DLD1 (cell line): ENCODE data around the gene CIAPIN1.

ENCODE experiments used
- in situ Hi-C: cut with HindIII; loops from 2 replicates; pipeline ENCODE4 v1.10.0; 2017; ENCODE audit warnings: low sequenced_read_pairs

Gene CIAPIN1

GRCh38 chr16:57409065-57409464, 38.1 kb downstream of the CIAPIN1 start:
- in situ Hi-C loops = no loop called here

DNA sequence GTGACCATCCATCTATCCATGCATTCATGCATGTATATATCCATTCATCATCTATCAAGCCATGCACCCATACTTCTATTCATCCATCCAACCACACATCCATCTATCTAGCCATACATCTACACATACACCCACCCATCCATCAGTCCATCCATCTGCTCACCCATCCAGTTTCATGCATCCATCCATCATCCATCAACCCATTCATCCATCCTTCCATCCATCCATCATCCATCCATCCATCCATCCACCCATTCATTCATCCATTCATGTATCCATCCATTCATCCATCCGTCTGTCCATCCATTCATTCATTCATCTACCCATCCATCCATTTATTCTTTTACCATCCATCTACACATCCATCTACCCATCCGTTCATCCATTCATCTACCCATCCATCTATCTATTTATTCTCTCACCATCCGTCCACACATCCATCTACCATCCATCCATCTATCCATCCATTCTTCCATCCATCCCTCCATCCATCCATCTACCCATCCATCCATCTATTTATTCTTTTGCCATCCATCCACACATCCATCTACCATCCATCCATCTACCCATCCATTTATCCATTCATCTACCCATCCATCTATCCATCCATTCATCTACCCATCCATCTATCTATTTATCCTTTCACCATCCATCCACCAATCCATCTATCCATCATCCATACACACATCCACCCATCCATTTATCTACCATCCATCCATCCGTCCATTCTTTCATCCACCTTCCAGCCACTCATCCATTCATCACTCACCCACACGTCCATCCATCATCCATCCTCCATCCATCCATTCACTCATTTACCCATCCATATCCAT, 39.4 kb downstream of the CIAPIN1 start:
- in situ Hi-C loops = no loop called here

DNA sequence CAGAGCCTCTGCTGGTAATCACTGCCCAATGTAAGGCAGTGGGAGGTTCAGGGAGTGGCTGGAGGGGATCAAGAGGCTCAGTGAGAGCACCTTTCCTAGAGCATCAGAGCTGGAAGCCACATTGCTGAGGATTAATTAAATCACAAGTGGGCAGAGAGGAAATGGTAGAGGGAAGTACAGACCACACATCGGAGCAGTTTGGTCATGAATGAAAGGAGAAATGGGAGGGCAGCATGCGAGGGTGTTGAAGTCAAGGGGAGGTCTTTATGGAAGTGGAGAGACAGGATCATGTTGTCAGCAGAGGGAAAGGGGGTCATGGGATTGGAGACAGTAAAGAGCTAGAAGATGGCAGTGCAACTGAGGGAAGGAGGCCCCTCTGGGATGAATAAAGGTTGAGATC, 40.3 kb downstream of the CIAPIN1 start:
- in situ Hi-C loops = no loop called here

DNA sequence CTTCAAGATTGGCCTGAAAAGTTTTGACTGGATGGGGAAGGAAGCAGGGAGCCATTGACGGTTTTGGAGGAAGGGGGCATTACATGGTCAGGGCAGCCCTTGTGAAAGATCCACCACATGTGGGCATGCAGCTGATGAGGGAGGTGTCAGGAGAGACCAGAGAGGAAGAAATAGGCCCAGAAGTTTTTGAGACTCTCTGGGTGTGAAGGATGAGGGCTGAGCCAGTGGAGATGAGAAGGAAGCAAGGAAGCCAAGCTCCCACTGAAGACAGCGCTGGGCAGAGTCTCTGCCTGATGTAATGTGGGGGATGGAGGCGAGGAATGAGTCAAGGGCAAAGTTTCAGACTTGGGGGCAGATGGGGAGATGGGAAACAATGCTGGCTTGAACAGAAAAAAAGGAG, 42.1 kb downstream of the CIAPIN1 start:
- in situ Hi-C loops = no loop called here

DNA sequence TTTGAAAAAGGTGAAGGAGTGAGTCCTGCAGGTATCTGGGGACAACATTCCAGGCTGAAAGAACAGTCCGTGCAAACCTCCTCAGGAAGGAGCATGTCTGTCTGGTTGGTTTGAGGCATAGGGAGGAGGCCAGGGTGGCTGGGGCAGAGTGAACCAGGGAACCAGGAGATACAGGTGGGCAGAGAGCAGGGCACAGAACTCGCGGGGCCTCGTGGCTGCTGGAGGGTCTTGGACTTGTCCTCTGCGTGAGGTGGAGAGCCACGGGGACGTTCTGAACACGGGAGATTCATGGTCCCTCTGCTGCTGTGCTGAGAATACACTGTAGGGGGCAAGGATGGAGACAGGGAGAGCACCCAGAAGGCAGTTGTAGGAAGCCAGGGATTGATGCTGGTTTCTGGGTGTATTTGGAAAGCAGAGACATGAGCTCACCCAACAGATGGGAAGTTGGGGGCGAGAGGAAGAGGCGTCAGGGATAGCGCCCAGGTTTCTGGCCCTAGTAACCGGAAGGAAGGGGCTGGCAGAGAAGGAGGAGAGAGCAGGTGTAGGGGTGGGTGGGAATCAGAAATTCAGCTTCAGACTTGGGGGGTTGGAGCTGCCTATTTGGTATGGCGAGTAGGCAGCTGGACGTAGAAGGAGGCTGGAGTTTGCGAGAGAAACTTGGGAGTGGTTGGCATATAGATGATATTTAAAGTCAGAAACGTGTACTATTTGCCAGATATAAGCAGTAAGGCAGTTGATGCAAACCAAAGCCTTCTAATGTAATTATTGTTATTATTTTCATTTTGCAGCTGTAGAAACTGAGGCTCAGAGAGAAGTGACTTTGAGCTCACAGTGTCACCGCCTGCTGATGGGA, 43.0 kb downstream of the CIAPIN1 start, which contains the start of gene CCL17:
Gene CCL17 (plus strand): TSS at position 803 of the 853 bp plus-strand sequence. CDS start 9,166 bp downstream, outside the sequence.
- in situ Hi-C loops = no loop called here

GRCh38 chr16:57401943-57402640, 45.1 kb downstream of the CIAPIN1 start:
- in situ Hi-C loops = no loop called here

GRCh38 chr16:57397493-57397892, 49.7 kb downstream of the CIAPIN1 start:
- in situ Hi-C loops = loop anchor here (10.0 kb wide), 2 partner anchors 53 to 103 kb away; no protein-coding TSS in a partner anchor

- in situ Hi-C loops = loop anchor here (10.0 kb wide), 2 partner anchors 52 to 102 kb away; no protein-coding TSS in a partner anchor
Measured at GRCh38 chr16:57396786-57397185, 50.4 kb downstream of the CIAPIN1 start.

- in situ Hi-C loops = loop anchor here (10.0 kb wide), 2 partner anchors 50 to 100 kb away; no protein-coding TSS in a partner anchor
Measured at GRCh38 chr16:57395026-57395425, 52.2 kb downstream of the CIAPIN1 start.

- in situ Hi-C loops = loop anchor here (10.0 kb wide), 2 partner anchors 50 to 100 kb away; no protein-coding TSS in a partner anchor
Measured at GRCh38 chr16:57394444-57394843, 52.7 kb downstream of the CIAPIN1 start.

DNA sequence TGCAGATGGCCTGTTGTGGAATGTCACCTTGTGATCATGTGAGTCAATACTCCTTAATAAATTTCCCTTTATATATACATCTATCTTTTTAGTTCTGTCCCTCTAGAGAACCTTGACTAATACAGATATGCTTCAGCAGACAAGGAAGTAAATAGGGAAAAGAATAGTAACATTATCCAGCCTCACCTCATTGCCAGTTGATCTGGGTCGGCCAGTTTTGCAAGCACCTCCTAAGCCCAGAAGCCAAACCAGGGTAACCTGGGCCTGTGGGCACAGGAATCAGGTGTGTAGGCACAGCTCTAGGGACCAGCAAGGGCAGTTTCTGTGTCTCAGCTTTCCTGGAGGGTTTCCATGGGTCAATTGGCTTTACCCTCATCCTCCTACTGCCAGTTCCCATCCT, 54.5 kb downstream of the CIAPIN1 start:
- in situ Hi-C loops = loop anchor here (10.0 kb wide), 2 partner anchors 48 to 98 kb away; no protein-coding TSS in a partner anchor

GRCh38 chr16:57391708-57392107, 55.5 kb downstream of the CIAPIN1 start:
- in situ Hi-C loops = loop anchor here (10.0 kb wide), 2 partner anchors 47 to 97 kb away; no protein-coding TSS in a partner anchor

DNA sequence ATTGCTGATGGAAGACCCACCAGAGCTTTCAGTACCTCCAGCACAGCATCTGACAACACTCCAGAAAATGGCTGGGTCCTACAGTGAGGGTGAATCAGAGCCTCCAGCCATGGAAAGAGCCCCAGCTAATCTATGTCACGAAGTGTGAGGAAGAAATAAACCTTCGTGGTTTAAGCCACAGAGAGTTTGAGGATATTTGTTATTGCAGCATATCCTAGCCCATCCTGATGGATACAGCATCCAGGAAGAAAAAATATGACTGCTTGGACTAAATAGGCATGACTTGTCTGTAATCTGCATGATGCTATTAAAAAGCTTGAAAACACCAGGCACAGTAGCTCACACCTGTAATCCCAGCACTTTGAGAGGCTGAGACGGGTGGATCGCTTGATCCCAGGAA, 55.9 kb downstream of the CIAPIN1 start:
- in situ Hi-C loops = loop anchor here (10.0 kb wide), 2 partner anchors 46 to 96 kb away; no protein-coding TSS in a partner anchor

GRCh38 chr16:57390636-57391295, 56.4 kb downstream of the CIAPIN1 start:
- in situ Hi-C loops = loop anchor here (10.0 kb wide), 2 partner anchors 46 to 96 kb away; no protein-coding TSS in a partner anchor

DNA sequence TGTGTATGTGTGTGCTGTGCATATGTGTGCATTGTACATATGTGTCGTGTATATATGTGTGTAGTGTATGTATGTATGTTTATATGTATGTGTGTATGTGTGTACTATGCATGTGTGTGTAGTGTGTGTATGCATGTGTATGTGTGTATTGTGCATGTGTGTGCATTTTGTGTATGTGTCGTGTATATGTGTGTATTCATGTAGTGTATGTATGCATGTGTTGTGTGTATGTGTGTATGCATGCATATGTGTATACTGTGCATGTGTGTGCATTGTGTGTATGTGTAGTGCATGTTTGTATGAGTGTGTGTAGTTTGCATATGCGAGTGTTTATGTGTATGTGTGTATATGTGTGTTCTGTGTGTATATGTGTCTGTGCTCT, 58.1 kb downstream of the CIAPIN1 start:
- in situ Hi-C loops = no loop called here

DNA sequence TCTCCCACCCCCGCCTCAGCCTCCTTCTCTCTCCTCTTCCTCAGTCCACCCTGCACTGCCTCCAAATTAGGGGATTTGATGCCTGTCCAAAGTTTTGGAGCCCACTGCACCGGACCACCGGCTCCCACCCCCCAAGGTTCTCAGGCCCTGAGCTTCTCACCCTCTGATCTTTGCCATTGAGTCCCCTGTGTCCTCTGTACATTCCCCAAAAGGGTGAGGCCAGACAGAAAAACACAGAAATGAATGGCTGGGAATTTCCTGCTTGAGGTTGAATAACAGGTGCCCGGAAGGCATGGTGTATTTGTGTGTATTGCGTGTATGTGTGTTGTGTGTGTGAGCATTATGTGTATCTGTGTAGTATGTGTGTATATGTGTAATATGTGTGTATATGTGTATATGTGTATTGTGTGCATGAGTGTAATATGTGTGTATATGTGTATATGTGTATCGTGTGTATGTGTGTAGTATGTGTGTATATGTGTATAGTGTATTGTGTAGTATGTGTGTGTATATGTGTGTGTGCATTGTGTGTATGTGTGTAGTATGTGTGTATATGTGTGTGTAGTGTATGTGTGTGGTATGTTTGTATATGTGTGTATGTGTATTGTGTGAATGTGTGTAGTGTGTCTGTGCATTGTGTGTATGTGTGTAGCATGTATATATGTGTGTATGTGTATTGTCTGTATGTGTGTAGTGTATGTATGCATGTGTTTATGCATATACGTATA, 58.7 kb downstream of the CIAPIN1 start:
- in situ Hi-C loops = no loop called here

DNA sequence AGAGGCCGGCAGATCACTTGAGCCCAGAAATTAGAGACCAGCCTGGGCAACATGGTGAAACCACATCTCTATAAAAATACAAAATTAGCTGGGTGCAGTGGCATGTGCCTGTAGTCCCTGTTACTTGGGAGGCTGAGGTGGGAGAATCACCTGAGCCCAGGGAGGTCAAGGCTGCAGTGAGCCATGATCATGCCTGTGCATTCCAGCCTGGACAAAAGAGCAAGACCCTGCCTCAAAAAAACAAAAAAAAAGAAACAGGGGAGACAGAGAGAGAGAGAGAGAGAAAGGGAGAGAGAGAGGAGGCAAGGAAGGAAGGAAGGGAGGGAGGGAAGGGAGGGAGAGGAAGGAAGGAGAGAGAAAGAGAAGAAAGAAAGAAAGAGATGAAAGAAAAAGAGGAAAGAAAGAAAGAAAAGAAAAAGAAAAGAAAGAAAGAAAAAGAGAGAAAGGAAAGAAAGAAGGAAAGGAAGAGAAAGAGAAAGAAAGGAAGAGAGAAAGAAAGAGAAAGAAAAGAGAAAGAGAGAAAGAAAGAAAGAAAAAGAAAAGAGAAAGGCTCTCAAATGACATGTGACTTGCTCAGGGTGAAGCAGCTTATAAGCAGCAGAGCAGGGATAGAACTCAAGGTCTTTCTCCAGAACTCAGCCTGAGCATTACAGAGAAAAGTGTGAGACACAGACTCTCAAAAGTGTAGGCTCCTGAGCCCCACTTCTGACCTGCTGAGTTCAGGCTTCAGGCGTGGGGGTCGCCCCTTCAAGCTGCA, 59.4 kb downstream of the CIAPIN1 start:
- in situ Hi-C loops = no loop called here

GRCh38 chr16:57386381-57386951, 60.7 kb downstream of the CIAPIN1 start:
- in situ Hi-C loops = no loop called here
